Sigmoid colon (tissue), 7 donors: ENCODE measurements around the gene ADAMTS6. TPM values are rescaled to one million over a fixed set of nuclear protein-coding genes. Genes with fewer than 3 reads are reported as not detected.

Source experiments
- DNase-seq: peaks from one replicate; pipeline ENCODE4 v3.0.0-alpha.2; 2019
- H3K27ac ChIP-seq, 4 donors: fragments of 200-600 bp; sonication (generic); one replicate each; pipeline ENCODE4 v1.5.1; 2016 to 2019; ENCODE audit warnings: mild to moderate bottlenecking in 1 of 4
- H3K27me3 ChIP-seq, 3 donors: fragments of 200-600 bp; sonication (generic); one replicate each; pipeline ENCODE4 v1.5.1; 2019; ENCODE audit warnings: mild to moderate bottlenecking in 1 of 3
- H3K36me3 ChIP-seq, 4 donors: fragments of 200-600 bp; sonication (generic); one replicate each; pipeline ENCODE4 v1.5.1; 2016 to 2019
- H3K4me1 ChIP-seq, 4 donors: fragments of 200-600 bp; sonication (generic); one replicate each; pipeline ENCODE4 v1.5.1; 2017 to 2019
- H3K4me3 ChIP-seq, 4 donors: fragments of 200-600 bp; sonication (generic); one replicate each; pipeline ENCODE4 v1.5.1; 2017 to 2019; ENCODE audit warnings: mild to moderate bottlenecking in 2 of 4, moderate library complexity in 1 of 4
- H3K9me3 ChIP-seq, 4 donors: fragments of 200-600 bp in 3 of 4; sonication (generic) in 3 of 4; one replicate each; pipeline versions ENCODE4 v1.5.1 to v1.6.1; 2013 to 2019
- CTCF ChIP-seq, 4 experiments: fragments of 450-650 bp in 3 of 4; fragments of 200-600 bp in 1 of 4; IDR thresholded peaks; one replicate each; pipeline ENCODE4 v1.5.1; 2016 to 2019; ENCODE audit warnings: antibody characterized with exemption in 4 of 4, mild to moderate bottlenecking in 3 of 4, moderate library complexity in 2 of 4
- EP300 ChIP-seq, 4 donors: sonication (generic); formaldehyde crosslinking; IDR thresholded peaks; one replicate each; pipeline ENCODE4 v1.6.1; 2017; ENCODE audit warnings: antibody characterized with exemption in 4 of 4
- POLR2A ChIP-seq, 2 donors: fragments of 450-650 bp; IDR thresholded peaks; one replicate each; pipeline ENCODE4 v1.6.1; 2016; ENCODE audit warnings: antibody characterized with exemption in 2 of 2, mild to moderate bottlenecking in 2 of 2, moderate library complexity in 2 of 2
- POLR2AphosphoS5 ChIP-seq, 4 donors: sonication (generic); formaldehyde crosslinking; IDR thresholded peaks; one replicate each; pipeline ENCODE4 v1.6.1; 2017; ENCODE audit warnings: antibody characterized with exemption in 4 of 4
- WGBS, 2 donors: extraction: QIAGEN DNeasy Blood & Tissue Kit; methylation state at CpG; one replicate each; pipeline ENCODE4 v1.1.7; 2013; 5-methylcytosine and 5-hydroxymethylcytosine counted together
- intact Hi-C: fragments of 100-400 bp; cut with DNase I; formaldehyde crosslinking; loops from one replicate; pipeline ENCODE4 v1.15.1; 2023
- polyA plus RNA-seq, 3 donors: library from polyadenylated mRNA; stranded (reverse); fragments of 200-250 nt; gene quantifications; one replicate each; pipeline ENCODE4 v1.2.3, GENCODE V29; 2013
- total RNA-seq, 4 donors: library from RNA; depleted of rRNA; stranded (reverse); fragments of >200 nt; gene quantifications; one replicate each; pipeline ENCODE4 v1.1.0, GENCODE V29; 2016
- donor health status: healthy with polysubstance abuse.
- donor health status: Bipolar disorder and iron deficiency.
- donor health status: healthy.

Gene ADAMTS6
- total and polyA plus RNA-seq, 7 donors: 0.74 to 18.3 (median 7.1) TPM; not detected in 2

- Histone ChIP-seq H3K9me3 (no peaks in the 10 kb centered on the region), H3K27me3 (no peaks in the 10 kb centered on the region), H3K4me1 (peaks cover 0 to 15% (median 0%) of the 10 kb centered on the region in 4 donors), H3K27ac (no peak overlapping the region), H3K36me3 (no peaks in the 10 kb centered on the region), H3K4me3 (no peak overlapping the region)
- TF ChIP-seq POLR2A (IDR thresholded peaks at IDR 0.05) (no peak), POLR2AphosphoS5 (IDR thresholded peaks at IDR 0.05) (no peak), EP300 (IDR thresholded peaks at IDR 0.05) (no peak), CTCF (IDR thresholded peaks at IDR 0.05) (no peak)
- intact Hi-C loops: no loop called here
- 83 to 85% methylated on average over 3 of the region's 3 CpGs for WGBS, 2 donors
- DNase-seq: no peak
These were observed 7.5 kb downstream of the ADAMTS6 start for GRCh38 chr5:65474130-65474711.

GRCh38 chr5:65468633-65469032, 13.1 kb downstream of the ADAMTS6 start:
- 63 to 87% methylated on average over 3 of the region's 3 CpGs for WGBS, 2 donors
- intact Hi-C loops: no loop called here

GRCh38 chr5:65462139-65462705, 19.5 kb downstream of the ADAMTS6 start:
- DNase-seq: no peak
- no peaks in the 10 kb centered on the region for H3K27me3 ChIP-seq
- TF ChIP-seq CTCF (IDR thresholded peaks at IDR 0.05) (no peak), EP300 (IDR thresholded peaks at IDR 0.05) (no peak), POLR2AphosphoS5 (IDR thresholded peaks at IDR 0.05) (no peak), POLR2A (IDR thresholded peaks at IDR 0.05) (no peak)
- no peak overlapping the region for H3K27ac ChIP-seq
- H3K4me3 ChIP-seq: no peak overlapping the region
- no peaks in the 10 kb centered on the region for H3K9me3 ChIP-seq
- peaks cover 0 to 8% (median 0%) of the 10 kb centered on the region in 4 donors for H3K4me1 ChIP-seq
- H3K36me3 ChIP-seq: no peaks in the 10 kb centered on the region
- 80 to 82% methylated on average over 3 of the region's 3 CpGs for WGBS, 2 donors
- intact Hi-C loops: no loop called here

More at GRCh38 chr5:65468633-65469032, 13.1 kb downstream of the ADAMTS6 start:
- H3K9me3 ChIP-seq: no peaks in the 10 kb centered on the region
- H3K27me3 ChIP-seq: no peaks in the 10 kb centered on the region
- DNase-seq: no peak
- H3K36me3 ChIP-seq: no peaks in the 10 kb centered on the region
- H3K27ac ChIP-seq: no peak overlapping the region
- TF ChIP-seq POLR2A (IDR thresholded peaks at IDR 0.05) (no peak), POLR2AphosphoS5 (IDR thresholded peaks at IDR 0.05) (no peak), EP300 (IDR thresholded peaks at IDR 0.05) (no peak), CTCF (IDR thresholded peaks at IDR 0.05) (no peak)
- no peaks in the 10 kb centered on the region for H3K4me1 ChIP-seq
- H3K4me3 ChIP-seq: no peak overlapping the region

GRCh38 chr5:65461490-65461889, 20.2 kb downstream of the ADAMTS6 start:
- intact Hi-C loops: no loop called here
- Histone ChIP-seq H3K4me3 (no peak overlapping the region), H3K4me1 (peaks cover 0 to 8% (median 0%) of the 10 kb centered on the region in 4 donors), H3K9me3 (no peaks in the 10 kb centered on the region), H3K36me3 (no peaks in the 10 kb centered on the region), H3K27ac (no peak overlapping the region), H3K27me3 (no peaks in the 10 kb centered on the region)
- no peak for TF ChIP-seq POLR2A (IDR thresholded peaks at IDR 0.05)
- no peak for TF ChIP-seq CTCF (IDR thresholded peaks at IDR 0.05)
- TF ChIP-seq EP300 (IDR thresholded peaks at IDR 0.05): no peak
- no peak for TF ChIP-seq POLR2AphosphoS5 (IDR thresholded peaks at IDR 0.05)
- no peak for DNase-seq
